B cell (primary cell): ENCODE results near the gene MAP3K12. TPM values are rescaled to one million over a fixed set of nuclear protein-coding genes. Genes with fewer than 3 reads are reported as not detected.

Experiments
- ATAC-seq: fragments of 200-7000 bp; cut with Tn5 transposase; one replicate; pipeline ENCODE4 v1.10.0; 2021; ENCODE audit warnings: low read depth, mild to moderate bottlenecking, moderate number of reproducible peaks, moderate library complexity
- CTCF ChIA-PET: fragments of 350-600 bp; sonication (Branson Sonifier 250); formaldehyde crosslinking; loops from one replicate; lab custom pipeline; 2021; ENCODE audit warnings: antibody characterized with exemption, inconsistent platforms; lab: Charles Lee
- POLR2A ChIA-PET: fragments of 350-600 bp; sonication (Branson Sonifier 250); formaldehyde crosslinking; loops from one replicate; lab custom pipeline; 2021; ENCODE audit warnings: antibody characterized with exemption; lab: Charles Lee
- DNase-seq: peaks from one replicate; pipeline ENCODE4 v3.0.0; 2013
- H2AFZ ChIP-seq: 2 replicates; pipeline ENCODE4 v1.6.1; 2012; ENCODE audit warnings: mild to moderate bottlenecking, low read depth, low read length; ENCODE audit not compliant: insufficient read depth, poor library complexity, severe bottlenecking
- H3K27ac ChIP-seq, 2 donors: 1 replicate in 1 of 2; 2 replicates in 1 of 2; pipeline ENCODE4 v1.5.1; 2012 to 2013; ENCODE audit warnings: low read length in 2 of 2, mild to moderate bottlenecking in 2 of 2, moderate library complexity in 1 of 2
- H3K27me3 ChIP-seq, 4 experiments: fragments of 200-600 bp in 1 of 4; sonication (generic) in 1 of 4; replicated peaks in 1 of 4; 1 replicate in 2 of 4; 2 replicates in 2 of 4; pipeline versions ENCODE4 v1.6.1 to v1.7.0; 2013 to 2016; ENCODE audit warnings: low read length in 3 of 4, mild to moderate bottlenecking in 2 of 4, mixed read lengths in 1 of 4, moderate library complexity in 1 of 4; ENCODE audit not compliant: insufficient read depth in 4 of 4, control insufficient read depth in 3 of 4; ENCODE audit errors: control extremely low read depth in 1 of 4
- H3K36me3 ChIP-seq, 2 experiments: replicated peaks in 1 of 2; 1 replicate in 1 of 2; 2 replicates in 1 of 2; pipeline versions ENCODE4 v1.6.1 to v1.7.1; 2013; ENCODE audit warnings: low read length in 1 of 2; ENCODE audit not compliant: insufficient read depth in 2 of 2, control insufficient read depth in 1 of 2; ENCODE audit errors: control extremely low read depth in 1 of 2, extremely low read depth in 1 of 2
- H3K4me1 ChIP-seq, 2 donors: fragments of 200-600 bp in 1 of 2; sonication (generic) in 1 of 2; 1 replicate in 1 of 2; 2 replicates in 1 of 2; pipeline versions ENCODE4 v1.5.1 to v1.6.1; 2013 to 2017; ENCODE audit warnings: low read length in 2 of 2; ENCODE audit not compliant: control insufficient read depth in 2 of 2, insufficient read depth in 2 of 2
- H3K4me2 ChIP-seq: replicated peaks from 2 replicates; pipeline ENCODE3; 2012; ENCODE audit warnings: mild to moderate bottlenecking, low read depth, low read length; ENCODE audit not compliant: poor library complexity, severe bottlenecking
- H3K4me3 ChIP-seq, 5 experiments: fragments of 200-600 bp in 1 of 5; sonication (generic) in 1 of 5; 1 replicate in 3 of 5; 2 replicates in 2 of 5; pipeline versions ENCODE4 v1.5.1 to v1.7.0; 2011 to 2016; ENCODE audit warnings: low read length in 4 of 5, mild to moderate bottlenecking in 4 of 5, low read depth in 2 of 5, control low read depth in 1 of 5, moderate library complexity in 1 of 5; ENCODE audit not compliant: insufficient read depth in 1 of 5; ENCODE audit errors: control extremely low read depth in 1 of 5, extremely low read depth in 1 of 5
- H3K79me2 ChIP-seq: fragments of 200-600 bp; sonication (generic); one replicate; pipeline ENCODE4 v1.6.0; 2016; ENCODE audit warnings: low read length; ENCODE audit not compliant: control insufficient read depth, insufficient read depth
- H3K9ac ChIP-seq: fragments of 200-600 bp; sonication (generic); 2 replicates; pipeline ENCODE4 v1.6.1; 2017; ENCODE audit warnings: mild to moderate bottlenecking, low read length, moderate library complexity
- H3K9me3 ChIP-seq, 3 donors: one replicate each; pipeline versions ENCODE4 v1.6.1 to v1.7.1; 2013; ENCODE audit warnings: low read length in 2 of 3; ENCODE audit not compliant: control insufficient read depth in 2 of 3, insufficient read depth in 1 of 3; ENCODE audit errors: control extremely low read depth in 1 of 3
- H4K20me1 ChIP-seq: 2 replicates; pipeline ENCODE4 v1.6.0; 2012; ENCODE audit warnings: mild to moderate bottlenecking, low read length; ENCODE audit not compliant: insufficient read depth, control insufficient read depth, poor library complexity, severe bottlenecking
- H3K27ac Mint-ChIP-seq: one replicate; pipeline ENCODE4 v1.8.0; 2021; ENCODE audit warnings: mixed read lengths
- H3K27me3 Mint-ChIP-seq: one replicate; pipeline ENCODE4 v1.8.0; 2021; ENCODE audit warnings: mixed read lengths
- H3K4me1 Mint-ChIP-seq: one replicate; pipeline ENCODE4 v1.8.0; 2021; ENCODE audit warnings: mixed read lengths
- H3K4me3 Mint-ChIP-seq: one replicate; pipeline ENCODE4 v1.8.0; 2021; ENCODE audit warnings: mixed read lengths
- H3K9me3 Mint-ChIP-seq: one replicate; pipeline ENCODE4 v1.8.0; 2022; ENCODE audit warnings: mixed read lengths; ENCODE audit not compliant: insufficient read depth
- CTCF ChIP-seq: fragments of 200-600 bp; IDR thresholded peaks from one replicate; pipeline ENCODE4 v1.8.0; 2022; ENCODE audit warnings: antibody characterized with exemption, mild to moderate bottlenecking
- EZH2 ChIP-seq: IDR thresholded peaks from 2 replicates; pipeline ENCODE4 v1.6.1; 2012; ENCODE audit warnings: borderline replicate concordance, low read depth, mild to moderate bottlenecking, moderate library complexity, low read length; ENCODE audit not compliant: insufficient read depth, poor library complexity, severe bottlenecking
- WGBS: methylation state at CpG from one replicate; pipeline ENCODE4 v1.1.5; 2013; ENCODE audit warnings: missing lambda C conversion rate; ENCODE audit not compliant: insufficient coverage; 5-methylcytosine and 5-hydroxymethylcytosine counted together
- intact Hi-C: fragments of 100-400 bp; cut with micrococcal nuclease; formaldehyde crosslinking; loops from one replicate; pipeline ENCODE4 v1.10.0; 2022
- polyA plus RNA-seq: library from polyadenylated mRNA; depleted of rRNA; stranded (reverse); fragments of >200 nt; gene quantifications from 2 replicates; pipeline ENCODE4 v1.2.3, GENCODE V29; 2012
- total RNA-seq, 2 donors: library from RNA; stranded (reverse); fragments of 120-200 nt in 1 of 2; gene quantifications; 1 replicate in 1 of 2; 2 replicates in 1 of 2; pipeline versions ENCODE4 v1.2.3 to v1.2.4, GENCODE V29; 2013 to 2022

The MAP3K12 gene
- total and polyA plus RNA-seq, 2 donors (not counting 1 experiment from before 2014, with no cell fraction given) = 15.0 to 17.0 TPM

- peaks cover 21% of the 10 kb centered on the region for H3K79me2 ChIP-seq
- POLR2A ChIA-PET = interaction anchor here (1.8 kb wide), 1 partner anchor 54 kb away, joined by 3 read pairs; no protein-coding TSS in a partner anchor
- DNase-seq = no peak
These were observed 5.0 kb upstream of the MAP3K12 start for GRCh38 chr12:53504004-53504920.

More at GRCh38 chr12:53504004-53504920, 5.0 kb upstream of the MAP3K12 start:
- 95% methylated on average over 10 of the region's 14 CpGs for WGBS
- Mint-ChIP-seq H3K27me3 (no peaks in the 10 kb centered on the region), H3K4me3 (no peak overlapping the region), H3K27ac (no peak overlapping the region), H3K9me3 (no peaks in the 10 kb centered on the region), H3K4me1 (peaks cover 33% of the 10 kb centered on the region)
- Histone ChIP-seq H3K9ac (no peak overlapping the region), H2AFZ (no peak overlapping the region), H3K4me3 (no peak overlapping the region), H3K4me1 (peaks cover 22 to 27% of the 10 kb centered on the region in 2 donors), H3K27ac (no peak overlapping the region), H3K36me3 (peaks cover 0 to 29% of the 10 kb centered on the region in 2 experiments), H3K9me3 (peaks cover 0 to 6% (median 0%) of the 10 kb centered on the region in 3 donors), H4K20me1 (no peaks in the 10 kb centered on the region), H3K4me2 (no peak overlapping the region), H3K27me3 (no peaks in the 10 kb centered on the region)
- TF ChIP-seq EZH2 = no peak
- TF ChIP-seq CTCF = no peak
- CTCF ChIA-PET = interaction anchor here (1.0 to 1.4 kb wide), 2 partner anchors 30 to 83 kb away, joined by 3 to 4 read pairs; no protein-coding TSS in a partner anchor
- intact Hi-C loops = no loop called here
- no peak for ATAC-seq
